K562 (cell line): Measurements from ENCODE around the gene C16orf96. TPM values are rescaled to one million over a fixed set of nuclear protein-coding genes. Genes with fewer than 3 reads are reported as not detected.

ENCODE experiments used
- ATAC-seq: fragments of 200-7000 bp; cut with Tn5 transposase; 3 replicates; pipeline ENCODE4 v1.9.1; 2020; ENCODE audit warnings: moderate library complexity
- BruUV-seq: library from RNA; stranded (reverse); fragments of 400-500 nt; replicated peaks from 2 replicates; lab custom pipeline; 2021; lab: Mats Ljungman, UMichigan
- CTCF ChIA-PET: fragments of 300-600 bp; formaldehyde crosslinking; extraction: SDS; loops from one replicate; lab custom pipeline; 2021; ENCODE audit warnings: low intra/inter-chr PET ratio; lab: Yijun Ruan, JAX
- POLR2A ChIA-PET: fragments of 300-600, 350-650 bp; sonication (Branson Sonifier 250); formaldehyde crosslinking; extraction: SDS; loops from one replicate; lab custom pipeline; 2021; ENCODE audit warnings: antibody characterized with exemption, inconsistent platforms; lab: Yijun Ruan, JAX
- DNase-seq, 4 experiments: peaks; one replicate each; pipeline versions ENCODE4 v3.0.0 to v3.0.0-alpha.2; 2011 to 2018; ENCODE audit warnings: low spot score in 3 of 4, mixed read lengths in 3 of 4; ENCODE audit errors: extremely low read depth in 1 of 4
- FAIRE-seq: peaks from 2 replicates; lab custom pipeline; 2011; peaks lifted over from hg19 to GRCh38; lab: Jason Lieb, UNC
- H2AFZ ChIP-seq: 2 replicates; pipeline ENCODE4 v1.6.0; 2011; ENCODE audit warnings: low read depth, low read length, control low read depth, inconsistent platforms
- H3K27ac ChIP-seq: fragments of 200-600 bp; 3 replicates; pipeline ENCODE4 v1.8.0; 2011; ENCODE audit warnings: low read depth, mild to moderate bottlenecking, control low read depth, inconsistent platforms, low read length, moderate library complexity, mixed read lengths; ENCODE audit errors: extremely low read depth
- H3K27me3 ChIP-seq, 2 experiments: fragments of 300-600 bp in 1 of 2; 2 replicates in 1 of 2; 3 replicates in 1 of 2; pipeline versions ENCODE4 v1.6.0 to v1.8.0; 2011; ENCODE audit warnings: inconsistent platforms in 2 of 2, low read length in 2 of 2, mild to moderate bottlenecking in 1 of 2, mixed read lengths in 1 of 2, moderate library complexity in 1 of 2; ENCODE audit not compliant: control insufficient read depth in 2 of 2, insufficient read depth in 2 of 2
- H3K36me3 ChIP-seq: fragments of 300-600 bp; 3 replicates; pipeline ENCODE4 v1.8.0; 2011; ENCODE audit warnings: mild to moderate bottlenecking, low read length, inconsistent platforms; ENCODE audit not compliant: control insufficient read depth, insufficient read depth
- H3K4me1 ChIP-seq, 2 experiments: fragments of 200-600 bp in 1 of 2; replicated peaks in 1 of 2; 2 replicates in 1 of 2; 3 replicates in 1 of 2; pipeline versions ENCODE4 v1.5.1 to v1.8.0; 2011; ENCODE audit warnings: inconsistent platforms in 2 of 2, low read length in 2 of 2, mild to moderate bottlenecking in 1 of 2, mixed read lengths in 1 of 2, moderate library complexity in 1 of 2; ENCODE audit not compliant: control insufficient read depth in 2 of 2, insufficient read depth in 2 of 2
- H3K4me2 ChIP-seq: 2 replicates; pipeline ENCODE4 v1.6.1; 2011; ENCODE audit warnings: low read length, control low read depth, inconsistent platforms, mixed read lengths; ENCODE audit not compliant: insufficient read depth
- H3K4me3 ChIP-seq: fragments of 200-600 bp; sonication (generic), shearing (Covaris generic); 2 replicates; pipeline ENCODE4 v1.5.1; 2016; ENCODE audit warnings: control low read depth, inconsistent platforms
- H3K79me2 ChIP-seq: fragments of 200-600 bp; 3 replicates; pipeline ENCODE4 v1.8.0; 2011; ENCODE audit warnings: low read length, inconsistent platforms; ENCODE audit not compliant: control insufficient read depth, insufficient read depth
- H3K9ac ChIP-seq, 2 experiments: 2 replicates each; pipeline versions ENCODE4 v1.6.0 to v1.6.1; 2011; ENCODE audit warnings: low read depth in 2 of 2, low read length in 2 of 2, control low read depth in 1 of 2, inconsistent platforms in 1 of 2, mild to moderate bottlenecking in 1 of 2, mixed read lengths in 1 of 2; ENCODE audit not compliant: insufficient read depth in 1 of 2
- H3K9me1 ChIP-seq: one replicate; pipeline ENCODE4 v1.6.0; 2011; ENCODE audit warnings: inconsistent platforms, mild to moderate bottlenecking, low read length, moderate library complexity; ENCODE audit not compliant: control insufficient read depth, insufficient read depth
- H3K9me3 ChIP-seq: replicated peaks from 2 replicates; pipeline ENCODE4 v1.5.1; 2011; ENCODE audit warnings: low read depth, low read length, inconsistent platforms; ENCODE audit not compliant: control insufficient read depth, insufficient read depth
- H4K20me1 ChIP-seq: replicated peaks from 2 replicates; pipeline ENCODE4 v1.6.1; 2011; ENCODE audit warnings: low read length, inconsistent platforms, mixed read lengths; ENCODE audit not compliant: control insufficient read depth, insufficient read depth
- ATF1 ChIP-seq, 2 experiments: fragments of 450-650 bp in 1 of 2; IDR thresholded peaks; 2 replicates each; pipeline ENCODE4 v1.6.1; 2016; ENCODE audit warnings: missing compliant biosample characterization in 1 of 2, missing genetic modification characterization in 1 of 2
- CREBBP ChIP-seq: IDR thresholded peaks from one replicate; pipeline ENCODE4 v1.6.1; 2012; ENCODE audit warnings: low read depth, mild to moderate bottlenecking, control low read depth, inconsistent platforms, low read length
- FOXJ2 ChIP-seq: fragments of 200-800 bp; sonication (Bioruptor generic); IDR thresholded peaks from 2 replicates; pipeline ENCODE4 v1.6.1; 2016; ENCODE audit warnings: missing genetic modification characterization, missing compliant biosample characterization
- GATAD2A ChIP-seq: fragments of 450-650 bp; IDR thresholded peaks from 2 replicates; pipeline ENCODE4 v1.6.1; 2017
- MTA3 ChIP-seq: fragments of 450-650 bp; formaldehyde crosslinking; IDR thresholded peaks from 2 replicates; pipeline ENCODE4 v1.6.1; 2017; ENCODE audit warnings: mild to moderate bottlenecking, borderline replicate concordance
- NFIC ChIP-seq: fragments of 450-650 bp; IDR thresholded peaks from 2 replicates; pipeline ENCODE4 v1.6.1; 2017; ENCODE audit warnings: mild to moderate bottlenecking, inconsistent platforms
- POLR2H ChIP-seq: IDR thresholded peaks from 2 replicates; pipeline ENCODE4 v1.6.1; 2016; ENCODE audit warnings: missing genetic modification characterization, low read depth, mild to moderate bottlenecking, control low read depth, missing compliant biosample characterization, moderate library complexity
- SAFB2 ChIP-seq: fragments of 200-400 bp; formaldehyde crosslinking; IDR thresholded peaks from 2 replicates; pipeline ENCODE4 v1.6.1; 2018; ENCODE audit warnings: borderline replicate concordance, low read length, low read depth, moderate library complexity; ENCODE audit not compliant: severe bottlenecking
- TEAD1 ChIP-seq, 2 experiments: fragments of 450-650 bp in 1 of 2; sonication (generic) in 1 of 2; formaldehyde crosslinking; IDR thresholded peaks; 2 replicates each; pipeline versions ENCODE4 v1.4.0 to v1.8.0; 2020 to 2022; ENCODE audit warnings: mild to moderate bottlenecking in 2 of 2, missing genetic modification reagents in 1 of 2
- TRIM28 ChIP-seq: fragments of 450-650 bp; IDR thresholded peaks from 2 replicates; pipeline ENCODE4 v1.6.1; 2017
- YBX1 ChIP-seq: fragments of 450-650 bp; IDR thresholded peaks from 2 replicates; pipeline ENCODE4 v1.7.1; 2016; ENCODE audit warnings: mild to moderate bottlenecking
- ZC3H4 ChIP-seq: sonication (generic); formaldehyde crosslinking; IDR thresholded peaks from 2 replicates; pipeline ENCODE4 v1.9.0; 2021; ENCODE audit warnings: missing genetic modification reagents, borderline replicate concordance
- ZFP30 ChIP-seq: fragments of 250-450 bp; sonication (Bioruptor Pico); IDR thresholded peaks from 2 replicates; pipeline ENCODE4 v1.8.0; 2022; ENCODE audit warnings: moderate library complexity, mild to moderate bottlenecking, inconsistent platforms, borderline replicate concordance
- ZKSCAN1 ChIP-seq: fragments of 150-350 bp; IDR thresholded peaks from 2 replicates; pipeline ENCODE4 v1.6.1; 2016; ENCODE audit warnings: low read depth, low read length
- ZNF512 ChIP-seq: IDR thresholded peaks from 2 replicates; pipeline ENCODE4 v1.6.1; 2016; ENCODE audit warnings: missing genetic modification characterization, missing compliant biosample characterization
- WGBS: fragments of 100-300 bp; shearing (Covaris generic); methylation state at CpG from one replicate; pipeline ENCODE4 v1.1.6; 2016; ENCODE audit warnings: low coverage, mixed read lengths; ENCODE audit not compliant: insufficient coverage; ENCODE audit errors: missing lambda C conversion rate; 5-methylcytosine and 5-hydroxymethylcytosine counted together
- in situ Hi-C: fragments of 300-500 bp; cut with MboI; formaldehyde crosslinking; loops from 4 replicates; pipeline ENCODE4 v1.15.0; 2018; ENCODE audit warnings: inconsistent platforms, mixed read lengths
- intact Hi-C: fragments of 100-400 bp; cut with micrococcal nuclease; formaldehyde crosslinking; loops from 2 replicates; pipeline ENCODE4 v1.14.2; 2022
- polyA plus RNA-seq, 8 experiments: library from polyadenylated mRNA; depleted of rRNA in 4 of 8; stranded (reverse) in 5 of 8; unstranded in 3 of 8; fragments of >200 nt; fragmentation: Nextera tagmentation in 2 of 8; fragmentation: Illumina TruSeq in 1 of 8; extraction: Ambion mirVana in 2 of 8; extraction: Trizol in 1 of 8; gene quantifications; 2 replicates each; pipeline versions ENCODE4 v1.2.1 to v1.2.3, GENCODE V29; 2011 to 2014; ENCODE audit warnings: inconsistent platforms in 1 of 8, missing spikeins in 1 of 8
- total RNA-seq, 7 experiments: library from RNA; depleted of rRNA in 6 of 7; stranded (reverse); fragments of >200 nt in 6 of 7; fragmentation: Illumina TruSeq in 2 of 7; extraction: Trizol in 2 of 7; gene quantifications; 2 replicates each; pipeline versions ENCODE4 v1.2.1 to v1.2.3, GENCODE V29; 2011 to 2021; ENCODE audit warnings: low replicate concordance in 1 of 7
- TF ChIP-seq, protein P1 (sequence below): sonication (generic); formaldehyde crosslinking; IDR thresholded peaks from 2 replicates; pipeline ENCODE4 v1.8.0; 2022; ENCODE audit warnings: mild to moderate bottlenecking, missing genetic modification reagents

C16orf96 gene
- total and polyA plus RNA-seq, 9 of the 15 experiments (the other 6 are each of a cell fraction or from before 2014, with no cell fraction given), result not detected

DNA sequence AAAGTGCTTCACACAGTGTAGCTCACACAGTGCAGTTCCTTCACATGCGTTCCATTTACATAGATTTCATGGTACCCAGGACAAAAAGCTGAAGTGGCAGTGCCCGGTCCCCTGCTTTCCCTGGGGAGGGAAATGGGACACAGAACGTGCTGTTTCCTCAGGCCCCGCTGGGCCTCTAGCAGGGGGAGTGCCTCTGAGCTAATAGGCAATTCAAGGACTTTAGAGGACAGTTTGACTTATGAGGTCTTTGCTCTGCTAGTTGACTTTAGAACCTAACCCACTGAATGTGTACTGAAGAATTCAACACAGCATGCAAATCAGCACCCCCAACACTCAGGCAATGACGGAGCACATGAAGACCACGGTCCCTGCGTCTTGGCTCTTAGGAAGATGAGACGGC lies 24.3 kb upstream of the C16orf96 start:
- Histone ChIP-seq H2AFZ (no peak overlapping the region), H3K36me3 (no peaks in the 10 kb centered on the region), H3K4me1 (peaks cover 5 to 9% of the 10 kb centered on the region in 2 experiments; a peak in 4 of 5 replicates), H4K20me1 (no peaks in the 10 kb centered on the region), H3K9ac (no peak overlapping the region), H3K27ac (no peak overlapping the region), H3K9me1 (no peaks in the 10 kb centered on the region), H3K9me3 (no peaks in the 10 kb centered on the region), H3K27me3 (peaks cover 6 to 40% of the 10 kb centered on the region in 2 experiments; a peak in 4 of 5 replicates), H3K4me3 (no peak overlapping the region), H3K4me2 (no peak overlapping the region), H3K79me2 (no peaks in the 10 kb centered on the region)
- DNase-seq, result no peak
- no peak for FAIRE-seq
- intact Hi-C loops, result no loop called here
- no TSS peak for BruUV-seq
- ATAC-seq, result no peak
- in situ Hi-C loops, result no loop called here
- 30% methylated on average over 8 of the region's 8 CpGs for WGBS
- CTCF ChIA-PET, result no interaction called here
- no peak for TF ChIP-seq YBX1
- no peak for TF ChIP-seq FOXJ2
- TF ChIP-seq POLR2H, result no peak
- no peak for TF ChIP-seq GATAD2A
- TF ChIP-seq MTA3, result no peak
- no peak for TF ChIP-seq ZC3H4 (CRISPR knock-in tag)
- no peak for TF ChIP-seq TEAD1 (CRISPR knock-in tag; IDR thresholded peaks at IDR 0.05)
- TF ChIP-seq NFIC, result no peak
- TF ChIP-seq TRIM28, result no peak
- no peak for TF ChIP-seq ZKSCAN1
- TF ChIP-seq ZNF512 (tag), result no peak
- no peak for TF ChIP-seq SAFB2
- TF ChIP-seq ZFP30 (CRISPR knock-in tag), result no peak
- TF ChIP-seq ATF1 (CRISPR knock-in tag; IDR thresholded peaks at IDR 0.05), result no peak
- TF ChIP-seq ATF1 (tag; IDR thresholded peaks at IDR 0.05), result no peak
- TF ChIP-seq, protein P1, sequence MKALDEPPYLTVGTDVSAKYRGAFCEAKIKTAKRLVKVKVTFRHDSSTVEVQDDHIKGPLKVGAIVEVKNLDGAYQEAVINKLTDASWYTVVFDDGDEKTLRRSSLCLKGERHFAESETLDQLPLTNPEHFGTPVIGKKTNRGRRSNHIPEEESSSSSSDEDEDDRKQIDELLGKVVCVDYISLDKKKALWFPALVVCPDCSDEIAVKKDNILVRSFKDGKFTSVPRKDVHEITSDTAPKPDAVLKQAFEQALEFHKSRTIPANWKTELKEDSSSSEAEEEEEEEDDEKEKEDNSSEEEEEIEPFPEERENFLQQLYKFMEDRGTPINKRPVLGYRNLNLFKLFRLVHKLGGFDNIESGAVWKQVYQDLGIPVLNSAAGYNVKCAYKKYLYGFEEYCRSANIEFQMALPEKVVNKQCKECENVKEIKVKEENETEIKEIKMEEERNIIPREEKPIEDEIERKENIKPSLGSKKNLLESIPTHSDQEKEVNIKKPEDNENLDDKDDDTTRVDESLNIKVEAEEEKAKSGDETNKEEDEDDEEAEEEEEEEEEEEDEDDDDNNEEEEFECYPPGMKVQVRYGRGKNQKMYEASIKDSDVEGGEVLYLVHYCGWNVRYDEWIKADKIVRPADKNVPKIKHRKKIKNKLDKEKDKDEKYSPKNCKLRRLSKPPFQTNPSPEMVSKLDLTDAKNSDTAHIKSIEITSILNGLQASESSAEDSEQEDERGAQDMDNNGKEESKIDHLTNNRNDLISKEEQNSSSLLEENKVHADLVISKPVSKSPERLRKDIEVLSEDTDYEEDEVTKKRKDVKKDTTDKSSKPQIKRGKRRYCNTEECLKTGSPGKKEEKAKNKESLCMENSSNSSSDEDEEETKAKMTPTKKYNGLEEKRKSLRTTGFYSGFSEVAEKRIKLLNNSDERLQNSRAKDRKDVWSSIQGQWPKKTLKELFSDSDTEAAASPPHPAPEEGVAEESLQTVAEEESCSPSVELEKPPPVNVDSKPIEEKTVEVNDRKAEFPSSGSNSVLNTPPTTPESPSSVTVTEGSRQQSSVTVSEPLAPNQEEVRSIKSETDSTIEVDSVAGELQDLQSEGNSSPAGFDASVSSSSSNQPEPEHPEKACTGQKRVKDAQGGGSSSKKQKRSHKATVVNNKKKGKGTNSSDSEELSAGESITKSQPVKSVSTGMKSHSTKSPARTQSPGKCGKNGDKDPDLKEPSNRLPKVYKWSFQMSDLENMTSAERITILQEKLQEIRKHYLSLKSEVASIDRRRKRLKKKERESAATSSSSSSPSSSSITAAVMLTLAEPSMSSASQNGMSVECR (CRISPR knock-in tag), result no peak
- no peak for TF ChIP-seq CREBBP
- POLR2A ChIA-PET, result interaction anchor here (1.0 to 1.2 kb wide), 2 partner anchors 10 to 75 kb away, joined by 3 read pairs; no protein-coding TSS in a partner anchor
